Measurements from ENCODE around the gene ADA. TPM values are rescaled to one million over a fixed set of nuclear protein-coding genes. Genes with fewer than 3 reads are reported as not detected.

ADA gene
- total and polyA plus RNA-seq, 9 of the 15 experiments (the other 6 are each of a cell fraction or from before 2014, with no cell fraction given): 2.4 to 26.1 (median 5.3) TPM

DNA sequence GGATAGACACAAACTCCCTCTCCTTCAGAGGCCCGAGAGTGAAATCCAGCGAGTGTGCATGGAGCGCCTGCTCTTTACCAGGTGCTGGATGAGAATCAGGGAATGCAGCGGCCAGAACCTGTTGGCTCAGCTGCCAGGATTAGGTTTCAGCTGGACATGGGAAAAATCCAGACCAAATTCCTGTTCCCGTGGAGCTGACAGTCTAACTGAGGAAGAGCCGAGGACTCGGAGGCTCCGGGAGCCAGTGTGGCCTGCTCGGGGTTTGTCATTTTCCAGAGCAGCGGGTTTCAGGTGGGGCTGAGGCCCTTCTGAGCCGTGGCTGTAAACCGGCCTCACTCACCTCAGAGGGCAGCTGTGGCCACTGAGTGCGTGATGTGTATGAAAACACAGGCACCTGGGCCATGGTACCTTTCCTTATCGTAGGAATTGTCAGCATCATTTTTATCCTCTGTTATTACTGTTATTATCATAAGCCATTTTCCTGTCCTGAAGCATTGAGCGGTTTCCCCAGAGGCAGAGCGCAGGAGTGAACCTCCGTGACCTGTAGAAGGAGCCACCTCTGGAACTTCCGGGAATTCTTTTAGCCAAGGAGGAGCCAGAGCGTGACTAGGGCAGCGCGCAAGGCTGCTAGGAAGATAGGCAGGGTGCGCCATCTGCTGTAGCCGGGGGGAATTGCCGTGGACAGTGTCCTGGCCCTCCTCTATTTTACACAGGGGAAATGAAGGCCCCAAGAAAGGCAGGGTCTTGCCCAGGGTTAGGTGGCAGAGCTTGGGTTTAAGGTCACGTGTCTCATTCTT is 41.8 kb downstream of the ADA start (continued):
- TF ChIP-seq, protein P1, sequence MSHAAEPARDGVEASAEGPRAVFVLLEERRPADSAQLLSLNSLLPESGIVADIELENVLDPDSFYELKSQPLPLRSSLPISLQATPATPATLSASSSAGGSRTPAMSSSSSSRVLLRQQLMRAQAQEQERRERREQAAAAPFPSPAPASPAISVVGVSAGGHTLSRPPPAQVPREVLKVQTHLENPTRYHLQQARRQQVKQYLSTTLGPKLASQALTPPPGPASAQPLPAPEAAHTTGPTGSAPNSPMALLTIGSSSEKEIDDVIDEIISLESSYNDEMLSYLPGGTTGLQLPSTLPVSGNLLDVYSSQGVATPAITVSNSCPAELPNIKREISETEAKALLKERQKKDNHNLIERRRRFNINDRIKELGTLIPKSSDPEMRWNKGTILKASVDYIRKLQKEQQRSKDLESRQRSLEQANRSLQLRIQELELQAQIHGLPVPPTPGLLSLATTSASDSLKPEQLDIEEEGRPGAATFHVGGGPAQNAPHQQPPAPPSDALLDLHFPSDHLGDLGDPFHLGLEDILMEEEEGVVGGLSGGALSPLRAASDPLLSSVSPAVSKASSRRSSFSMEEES (CRISPR knock-in tag; IDR thresholded peaks at IDR 0.05): peak; percentile 52
- peak; percentile 52 for TF ChIP-seq L3MBTL2 (IDR thresholded peaks at IDR 0.05)

DNA sequence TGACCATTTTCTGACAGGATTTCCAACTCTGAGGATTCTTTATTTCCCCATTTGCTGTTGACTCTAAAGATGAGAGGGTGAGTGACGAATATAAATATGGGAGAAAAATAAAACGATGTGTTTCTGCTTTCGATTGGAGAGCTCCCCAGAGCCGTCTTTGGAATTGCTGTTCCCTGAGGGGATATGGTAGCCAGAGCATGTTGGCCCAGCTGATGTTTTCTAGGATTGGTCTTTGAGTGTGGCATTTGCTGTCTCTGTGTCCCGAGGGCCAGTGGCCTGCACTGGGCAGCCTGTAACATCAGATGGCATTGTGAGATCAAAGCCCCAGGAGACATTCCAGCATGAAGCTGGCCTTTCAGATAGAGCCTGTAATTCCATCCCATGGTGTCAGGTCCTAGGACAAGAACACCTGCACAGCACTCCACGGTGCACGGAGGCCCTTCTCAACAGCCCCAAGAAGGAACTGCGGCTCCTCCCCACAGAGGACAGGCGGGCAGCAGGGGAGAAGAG is 42.4 kb downstream of the ADA start:
- Histone ChIP-seq H2AFZ (ENCODE audit: low read depth, low read length) (peak overlapping the region; percentile 94), H3K36me3 (ENCODE audit: control insufficient read depth, insufficient read depth, low read length) (no peaks in the 10 kb centered on the region)
- no peak for TF ChIP-seq RBFOX2 (IDR thresholded peaks at IDR 0.05; ENCODE audit: low read depth, low read length)
- no peak for TF ChIP-seq RBM17 (IDR thresholded peaks at IDR 0.05; ENCODE audit: borderline replicate concordance, low read depth, low read length)
- TF ChIP-seq NFIX (CRISPR knock-in tag; IDR thresholded peaks at IDR 0.05; ENCODE audit: low read depth): no peak
- TF ChIP-seq, protein P2, sequence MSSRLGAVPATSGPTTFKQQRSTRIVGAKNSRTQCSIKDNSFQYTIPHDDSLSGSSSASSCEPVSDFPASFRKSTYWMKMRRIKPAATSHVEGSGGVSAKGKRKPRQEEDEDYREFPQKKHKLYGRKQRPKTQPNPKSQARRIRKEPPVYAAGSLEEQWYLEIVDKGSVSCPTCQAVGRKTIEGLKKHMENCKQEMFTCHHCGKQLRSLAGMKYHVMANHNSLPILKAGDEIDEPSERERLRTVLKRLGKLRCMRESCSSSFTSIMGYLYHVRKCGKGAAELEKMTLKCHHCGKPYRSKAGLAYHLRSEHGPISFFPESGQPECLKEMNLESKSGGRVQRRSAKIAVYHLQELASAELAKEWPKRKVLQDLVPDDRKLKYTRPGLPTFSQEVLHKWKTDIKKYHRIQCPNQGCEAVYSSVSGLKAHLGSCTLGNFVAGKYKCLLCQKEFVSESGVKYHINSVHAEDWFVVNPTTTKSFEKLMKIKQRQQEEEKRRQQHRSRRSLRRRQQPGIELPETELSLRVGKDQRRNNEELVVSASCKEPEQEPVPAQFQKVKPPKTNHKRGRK (tag; IDR thresholded peaks at IDR 0.05): no peak
- no peak for TF ChIP-seq ZNF143 (CRISPR knock-in tag; IDR thresholded peaks at IDR 0.05)
- no peak for TF ChIP-seq TAF9B (IDR thresholded peaks at IDR 0.05; ENCODE audit: partially characterized antibody)
- no peak for TF ChIP-seq HMG20B (CRISPR knock-in tag; IDR thresholded peaks at IDR 0.05)
- no peak for TF ChIP-seq CREM (IDR thresholded peaks at IDR 0.05; ENCODE audit: low read depth)
- TF ChIP-seq RHOXF2B (CRISPR knock-in tag; conservative IDR thresholded peaks at IDR 0.05): no peak
- TF ChIP-seq, protein P3, sequence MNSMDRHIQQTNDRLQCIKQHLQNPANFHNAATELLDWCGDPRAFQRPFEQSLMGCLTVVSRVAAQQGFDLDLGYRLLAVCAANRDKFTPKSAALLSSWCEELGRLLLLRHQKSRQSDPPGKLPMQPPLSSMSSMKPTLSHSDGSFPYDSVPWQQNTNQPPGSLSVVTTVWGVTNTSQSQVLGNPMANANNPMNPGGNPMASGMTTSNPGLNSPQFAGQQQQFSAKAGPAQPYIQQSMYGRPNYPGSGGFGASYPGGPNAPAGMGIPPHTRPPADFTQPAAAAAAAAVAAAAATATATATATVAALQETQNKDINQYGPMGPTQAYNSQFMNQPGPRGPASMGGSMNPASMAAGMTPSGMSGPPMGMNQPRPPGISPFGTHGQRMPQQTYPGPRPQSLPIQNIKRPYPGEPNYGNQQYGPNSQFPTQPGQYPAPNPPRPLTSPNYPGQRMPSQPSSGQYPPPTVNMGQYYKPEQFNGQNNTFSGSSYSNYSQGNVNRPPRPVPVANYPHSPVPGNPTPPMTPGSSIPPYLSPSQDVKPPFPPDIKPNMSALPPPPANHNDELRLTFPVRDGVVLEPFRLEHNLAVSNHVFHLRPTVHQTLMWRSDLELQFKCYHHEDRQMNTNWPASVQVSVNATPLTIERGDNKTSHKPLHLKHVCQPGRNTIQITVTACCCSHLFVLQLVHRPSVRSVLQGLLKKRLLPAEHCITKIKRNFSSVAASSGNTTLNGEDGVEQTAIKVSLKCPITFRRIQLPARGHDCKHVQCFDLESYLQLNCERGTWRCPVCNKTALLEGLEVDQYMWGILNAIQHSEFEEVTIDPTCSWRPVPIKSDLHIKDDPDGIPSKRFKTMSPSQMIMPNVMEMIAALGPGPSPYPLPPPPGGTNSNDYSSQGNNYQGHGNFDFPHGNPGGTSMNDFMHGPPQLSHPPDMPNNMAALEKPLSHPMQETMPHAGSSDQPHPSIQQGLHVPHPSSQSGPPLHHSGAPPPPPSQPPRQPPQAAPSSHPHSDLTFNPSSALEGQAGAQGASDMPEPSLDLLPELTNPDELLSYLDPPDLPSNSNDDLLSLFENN (IDR thresholded peaks at IDR 0.05; ENCODE audit: low read depth in 2 of 2, low read length in 2 of 2): no peak
- no peak for TF ChIP-seq ARID2 (IDR thresholded peaks at IDR 0.05)

More for the DNA sequence above, 42.4 kb downstream of the ADA start:
- Histone ChIP-seq H4K20me1 (replicated peaks; ENCODE audit: control insufficient read depth, insufficient read depth, low read length) (no peaks in the 10 kb centered on the region), H3K9ac (ENCODE audit: insufficient read depth in 1 of 2, low read depth in 2 of 2, low read length in 2 of 2) (peak overlapping the region in 1 of 2 experiments; percentile 38; a peak in 1 of 4 replicates), H3K4me2 (ENCODE audit: insufficient read depth, low read length) (no peak overlapping the region), H3K27ac (ENCODE audit: extremely low read depth, low read depth, low read length) (no peak overlapping the region), H3K27me3 (ENCODE audit: control insufficient read depth in 2 of 2, insufficient read depth in 2 of 2, low read length in 2 of 2) (no peaks in the 10 kb centered on the region), H3K4me3 (no peak overlapping the region), H3K9me3 (replicated peaks; ENCODE audit: control insufficient read depth, insufficient read depth, low read depth, low read length) (no peaks in the 10 kb centered on the region), H3K4me1 (replicated peaks in 1 of 2; ENCODE audit: control insufficient read depth in 2 of 2, insufficient read depth in 2 of 2, low read length in 2 of 2) (peaks cover 5 to 19% of the 10 kb centered on the region in 2 experiments; a peak in 4 of 5 replicates), H3K9me1 (ENCODE audit: control insufficient read depth, insufficient read depth, low read length) (no peaks in the 10 kb centered on the region), H3K79me2 (ENCODE audit: control insufficient read depth, insufficient read depth, low read length) (no peaks in the 10 kb centered on the region)
- in situ Hi-C loops (cut with MboI): loop anchor here (5.0 to 10.0 kb wide), 2 partner anchors 227 to 394 kb away; partner anchors contain the start of gene OSER1
- no peak for ATAC-seq
- POLR2A ChIA-PET: interaction anchor here (0.6 to 1.0 kb wide), 4 partner anchors 39 to 388 kb away, joined by 3 to 4 read pairs (median 3); no protein-coding TSS in a partner anchor
- BruUV-seq (replicated peaks): no TSS peak
- no peak for FAIRE-seq
- intact Hi-C loops (cut with micrococcal nuclease): no loop called here
- CTCF ChIA-PET (ENCODE audit: low intra/inter-chr PET ratio): interaction anchor here (0.6 to 2.7 kb wide), 10 partner anchors 16 to 392 kb away, joined by 3 to 20 read pairs (median 7); partner anchors contain the start of genes SERINC3 and TTPAL
- DNase-seq (ENCODE audit: extremely low read depth in 1 of 4, low spot score in 3 of 4): no peak
- whole genome bisulfite sequencing (ENCODE audit: insufficient coverage, low coverage, missing lambda C conversion rate): 59% methylated on average over 9 of the region's 9 CpGs
